Neural progenitor cell (in vitro differentiated cells): ENCODE measurements around the gene GAL3ST2. TPM values are rescaled to one million over a fixed set of nuclear protein-coding genes. Genes with fewer than 3 reads are reported as not detected.
"Not testable (repeated sequence)": the region's sequence is repeated elsewhere in the genome, so short reads cannot be mapped to it uniquely, and the experiment has no call there.

Experiments
- DNase-seq: peaks from one replicate; pipeline ENCODE4 v3.0.0-alpha.2; 2016; ENCODE audit warnings: low spot score
- H2AFZ ChIP-seq: fragments of 200-600 bp; sonication (generic); replicated peaks from 2 replicates; pipeline ENCODE4 v1.6.1; 2016; ENCODE audit warnings: antibody characterized with exemption
- H3F3A ChIP-seq: fragments of 200-600 bp; sonication (generic); 2 replicates; pipeline ENCODE4 v1.6.1; 2016; ENCODE audit warnings: antibody characterized with exemption, low read depth
- H3K27ac ChIP-seq: fragments of 200-600 bp; sonication (generic); 2 replicates; pipeline ENCODE4 v1.5.1; 2016; ENCODE audit warnings: mild to moderate bottlenecking
- H3K27me3 ChIP-seq: fragments of 200-600 bp; sonication (generic); 2 replicates; pipeline ENCODE4 v1.6.1; 2016; ENCODE audit warnings: mild to moderate bottlenecking, moderate library complexity
- H3K36me3 ChIP-seq: fragments of 200-600 bp; sonication (generic); 2 replicates; pipeline ENCODE4 v1.5.1; 2016
- H3K4me1 ChIP-seq: fragments of 200-600 bp; sonication (generic); 2 replicates; pipeline ENCODE4 v1.6.1; 2016; ENCODE audit warnings: mixed run types
- H3K4me2 ChIP-seq: fragments of 200-600 bp; sonication (generic); 2 replicates; pipeline ENCODE4 v1.6.1; 2016
- H3K4me3 ChIP-seq: fragments of 200-600 bp; sonication (generic); 2 replicates; pipeline ENCODE4 v1.5.1; 2016
- H3K79me2 ChIP-seq: fragments of 200-600 bp; sonication (generic); 2 replicates; pipeline ENCODE4 v1.6.1; 2016; ENCODE audit warnings: low read depth
- H3K9ac ChIP-seq: fragments of 200-600 bp; sonication (generic); 2 replicates; pipeline ENCODE4 v1.6.1; 2016
- H3K9me3 ChIP-seq: fragments of 200-600 bp; sonication (generic); 2 replicates; pipeline ENCODE4 v1.5.1; 2016; ENCODE audit warnings: low read depth
- H4K20me1 ChIP-seq: fragments of 200-600 bp; sonication (generic); 2 replicates; pipeline ENCODE4 v1.6.1; 2016; ENCODE audit warnings: low read depth
- H3K27ac Mint-ChIP-seq: 3 replicates; pipeline ENCODE4 v1.8.0; 2021; ENCODE audit warnings: mixed read lengths
- H3K27me3 Mint-ChIP-seq: 2 replicates; pipeline ENCODE4 v1.8.0; 2022; ENCODE audit warnings: low read depth, mild to moderate bottlenecking, inconsistent platforms, moderate library complexity, mixed read lengths; ENCODE audit not compliant: insufficient read depth
- H3K36me3 Mint-ChIP-seq: 3 replicates; pipeline ENCODE4 v1.8.0; 2021; ENCODE audit warnings: mixed read lengths
- H3K4me1 Mint-ChIP-seq: 3 replicates; pipeline ENCODE4 v1.8.0; 2021; ENCODE audit warnings: mixed read lengths
- H3K4me3 Mint-ChIP-seq: 3 replicates; pipeline ENCODE4 v1.8.0; 2021; ENCODE audit warnings: mild to moderate bottlenecking, moderate library complexity, mixed read lengths
- H3K9me3 Mint-ChIP-seq: 3 replicates; pipeline ENCODE4 v1.8.0; 2020; ENCODE audit warnings: mixed read lengths
- EZH2 ChIP-seq: fragments of 200-600 bp; sonication (generic); IDR thresholded peaks from 2 replicates; pipeline ENCODE4 v1.6.1; 2017; ENCODE audit warnings: antibody characterized with exemption, mild to moderate bottlenecking, moderate library complexity
- EZH2phosphoT487 ChIP-seq: fragments of 200-600 bp; sonication (generic); IDR thresholded peaks from 2 replicates; pipeline ENCODE4 v1.6.1; 2017; ENCODE audit warnings: antibody characterized with exemption
- total RNA-seq: library from RNA; depleted of rRNA; stranded (reverse); fragments of >200 nt; gene quantifications from 2 replicates; pipeline ENCODE4 v1.2.3, GENCODE V29; 2015; ENCODE audit warnings: low replicate concordance
- TF ChIP-seq, protein P1 (sequence below): fragments of 200-600 bp; sonication (generic); IDR thresholded peaks from 2 replicates; pipeline ENCODE4 v1.5.1; 2017; ENCODE audit warnings: antibody characterized with exemption, mild to moderate bottlenecking

The GAL3ST2 gene
- total RNA-seq, 1 donor from 2014 or later, result not detected

DNA sequence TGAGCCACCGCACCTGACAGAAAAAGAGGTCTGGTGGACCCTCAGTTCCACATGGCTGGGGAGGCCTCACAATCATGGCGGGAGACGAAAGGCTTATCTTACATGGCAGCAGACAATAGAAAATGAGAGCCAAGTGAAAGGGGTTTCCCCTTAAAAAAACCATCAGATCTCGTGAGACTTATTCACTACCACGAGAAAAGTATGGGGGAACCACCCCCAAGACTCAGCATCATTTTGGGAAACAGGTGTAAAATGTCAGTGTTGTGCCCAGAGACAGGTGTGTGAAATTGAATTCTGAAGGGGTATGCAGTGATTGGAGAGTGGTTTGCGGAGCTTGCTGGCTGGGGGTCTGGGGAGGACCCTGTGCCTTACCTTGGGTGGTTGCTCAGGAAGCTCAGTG is 46.8 kb upstream of the GAL3ST2 start:
- Histone ChIP-seq H3K9me3 (no peaks in the 10 kb centered on the region), H3K79me2 (no peaks in the 10 kb centered on the region), H3F3A (no peaks in the 10 kb centered on the region), H3K4me1 (no peaks in the 10 kb centered on the region), H2AFZ (no peak overlapping the region), H3K4me2 (no peak overlapping the region), H3K4me3 (no peak overlapping the region), H3K9ac (no peak overlapping the region), H3K27ac (no peak overlapping the region), H4K20me1 (no peaks in the 10 kb centered on the region), H3K36me3 (no peaks in the 10 kb centered on the region), H3K27me3 (no peaks in the 10 kb centered on the region)
- Mint-ChIP-seq H3K36me3 (peaks cover 8% of the 10 kb centered on the region), H3K27me3 (no peaks in the 10 kb centered on the region), H3K4me3 (no peak overlapping the region), H3K27ac (no peak overlapping the region), H3K9me3 (peaks cover 3% of the 10 kb centered on the region), H3K4me1 (peaks cover 3% of the 10 kb centered on the region)
- DNase-seq, result no peak
- no peak for TF ChIP-seq EZH2phosphoT487
- TF ChIP-seq, protein P1, sequence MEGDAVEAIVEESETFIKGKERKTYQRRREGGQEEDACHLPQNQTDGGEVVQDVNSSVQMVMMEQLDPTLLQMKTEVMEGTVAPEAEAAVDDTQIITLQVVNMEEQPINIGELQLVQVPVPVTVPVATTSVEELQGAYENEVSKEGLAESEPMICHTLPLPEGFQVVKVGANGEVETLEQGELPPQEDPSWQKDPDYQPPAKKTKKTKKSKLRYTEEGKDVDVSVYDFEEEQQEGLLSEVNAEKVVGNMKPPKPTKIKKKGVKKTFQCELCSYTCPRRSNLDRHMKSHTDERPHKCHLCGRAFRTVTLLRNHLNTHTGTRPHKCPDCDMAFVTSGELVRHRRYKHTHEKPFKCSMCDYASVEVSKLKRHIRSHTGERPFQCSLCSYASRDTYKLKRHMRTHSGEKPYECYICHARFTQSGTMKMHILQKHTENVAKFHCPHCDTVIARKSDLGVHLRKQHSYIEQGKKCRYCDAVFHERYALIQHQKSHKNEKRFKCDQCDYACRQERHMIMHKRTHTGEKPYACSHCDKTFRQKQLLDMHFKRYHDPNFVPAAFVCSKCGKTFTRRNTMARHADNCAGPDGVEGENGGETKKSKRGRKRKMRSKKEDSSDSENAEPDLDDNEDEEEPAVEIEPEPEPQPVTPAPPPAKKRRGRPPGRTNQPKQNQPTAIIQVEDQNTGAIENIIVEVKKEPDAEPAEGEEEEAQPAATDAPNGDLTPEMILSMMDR, result no peak
- TF ChIP-seq EZH2, result no peak

DNA sequence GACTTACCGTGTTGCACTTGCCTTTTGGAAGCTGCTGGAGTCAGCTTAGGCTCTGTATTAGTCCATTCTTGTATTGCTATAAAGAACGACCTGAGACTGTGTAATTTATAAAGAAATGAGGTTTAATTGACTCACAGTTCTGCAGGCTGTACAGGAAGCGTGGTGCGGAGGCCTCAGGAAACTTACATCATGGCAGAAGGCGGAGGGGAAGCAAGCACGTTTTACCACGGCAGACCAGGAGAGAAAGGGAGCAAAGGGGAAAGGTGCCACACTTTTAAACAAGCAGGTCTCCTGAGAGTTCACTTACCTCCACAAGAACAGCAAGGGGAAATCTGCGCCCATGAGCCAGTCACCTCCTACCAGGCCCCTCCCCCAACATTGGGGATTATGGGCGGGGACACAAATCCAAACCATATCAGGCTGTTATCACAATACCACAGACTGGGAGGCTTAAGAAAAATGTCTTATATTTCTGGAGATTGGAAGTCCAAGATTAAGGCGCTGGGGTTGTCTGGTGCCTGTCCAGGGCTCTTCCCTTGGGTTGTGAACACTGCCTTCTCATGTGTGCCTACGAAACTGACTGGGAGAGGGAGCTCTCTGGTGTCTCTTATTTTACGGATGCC is 45.8 kb upstream of the GAL3ST2 start:
- H2AFZ ChIP-seq, result no peak overlapping the region
- no peak for TF ChIP-seq EZH2phosphoT487
- TF ChIP-seq, protein P1, result no peak
- no peak for TF ChIP-seq EZH2
- Mint-ChIP-seq H3K4me1 (peaks cover 3% of the 10 kb centered on the region), H3K27ac (no peak overlapping the region), H3K27me3 (no peaks in the 10 kb centered on the region), H3K36me3 (peaks cover 3% of the 10 kb centered on the region), H3K4me3 (no peak overlapping the region), H3K9me3 (peaks cover 3% of the 10 kb centered on the region)
- H3F3A ChIP-seq, result no peaks in the 10 kb centered on the region
- peaks cover 3% of the 10 kb centered on the region for H4K20me1 ChIP-seq
- no peaks in the 10 kb centered on the region for H3K27me3 ChIP-seq
- no peaks in the 10 kb centered on the region for H3K79me2 ChIP-seq
- no peak overlapping the region for H3K4me2 ChIP-seq
- DNase-seq, result no peak
- no peaks in the 10 kb centered on the region for H3K4me1 ChIP-seq
- no peak overlapping the region for H3K4me3 ChIP-seq
- H3K9me3 ChIP-seq, result no peaks in the 10 kb centered on the region
- H3K9ac ChIP-seq, result no peak overlapping the region
- H3K36me3 ChIP-seq, result no peaks in the 10 kb centered on the region
- H3K27ac ChIP-seq, result no peak overlapping the region

DNA sequence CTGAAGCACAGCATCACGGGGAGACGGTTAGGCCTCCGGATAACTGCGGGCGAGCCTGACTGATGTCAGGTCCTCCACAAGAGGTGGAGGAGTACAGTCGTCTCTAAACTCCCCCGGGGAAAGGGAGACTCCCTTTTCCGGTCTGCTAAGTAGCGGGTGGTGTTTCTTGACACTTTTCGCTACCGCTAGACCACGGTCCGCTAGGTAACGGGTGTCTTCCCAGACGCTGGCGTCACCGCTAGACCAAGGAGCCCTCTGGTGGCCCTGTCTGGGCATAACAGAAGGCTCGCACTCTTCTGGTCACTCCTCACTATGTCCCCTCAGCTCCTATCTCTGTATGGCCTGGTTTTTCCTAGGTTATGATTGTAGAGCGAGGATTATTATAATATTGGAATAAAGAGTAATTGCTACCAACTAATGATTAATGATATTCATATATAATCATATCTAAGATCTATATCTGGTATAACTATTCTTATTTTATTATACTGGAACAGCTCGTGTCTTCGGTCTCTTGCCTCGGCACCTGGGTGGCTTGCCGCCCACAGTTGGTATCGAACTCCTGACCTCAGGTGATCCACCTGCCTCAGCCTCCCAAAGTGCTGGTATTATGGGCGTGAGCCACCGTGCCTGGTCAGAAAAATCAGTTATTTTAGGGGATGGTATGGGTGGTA is 44.0 kb upstream of the GAL3ST2 start:
- H3F3A ChIP-seq, H3K4me3 ChIP-seq, H3K27me3 ChIP-seq, H3K36me3 Mint-ChIP-seq, H2AFZ ChIP-seq, H3K36me3 ChIP-seq, H3K9me3 ChIP-seq, H3K79me2 ChIP-seq, H3K9me3 Mint-ChIP-seq, H3K4me1 Mint-ChIP-seq, H3K4me1 ChIP-seq, H3K27ac ChIP-seq, H3K27me3 Mint-ChIP-seq, H4K20me1 ChIP-seq, H3K9ac ChIP-seq, H3K27ac Mint-ChIP-seq: not testable (repeated sequence)
- peak overlapping the region; percentile 43 for H3K4me2 ChIP-seq
- TF ChIP-seq, protein P1, result peak; percentile 62
- H3K4me3 Mint-ChIP-seq, result peak overlapping the region; percentile 78
- peak; percentile 61 for DNase-seq
